A172 (cell line): Measurements from ENCODE around the gene RIPOR2. TPM values are rescaled to one million over a fixed set of nuclear protein-coding genes. Genes with fewer than 3 reads are reported as not detected.

Experiments
- DNase-seq: peaks from one replicate; pipeline ENCODE4 v3.0.0-alpha.2; 2015; ENCODE audit warnings: low spot score
- total RNA-seq: library from RNA; depleted of rRNA; stranded (reverse); fragments of >200 nt; shearing (Covaris generic); gene quantifications from 2 replicates; pipeline ENCODE4 v1.2.3, GENCODE V29; 2014; rRNA removed

RIPOR2 gene
- total RNA-seq: 0.53 TPM in 1 of 2 replicates, not detected in the other

GRCh38 chr6:24935366-24936152, at the start of gene RIPOR2:
Gene RIPOR2 (minus strand): TSS chr6:24935960. CDS start chr6:24935898, 62 bp downstream.
- DNase-seq: no peak

GRCh38 chr6:24985323-24985722, 49.6 kb upstream of the RIPOR2 start:
- DNase-seq: no peak

GRCh38 chr6:24982231-24982630, 46.5 kb upstream of the RIPOR2 start:
- DNase-seq: no peak

GRCh38 chr6:24981386-24981760, 45.6 kb upstream of the RIPOR2 start:
- DNase-seq: peak; percentile 55

- DNase-seq: peak; percentile 74
Measured at GRCh38 chr6:24980507-24981385, 45.0 kb upstream of the RIPOR2 start.

GRCh38 chr6:24979176-24979575, 43.4 kb upstream of the RIPOR2 start:
- DNase-seq: no peak

- peak; percentile 6 for DNase-seq
Measured at GRCh38 chr6:24974182-24975171, 38.7 kb upstream of the RIPOR2 start.

GRCh38 chr6:24972311-24972958, 36.7 kb upstream of the RIPOR2 start:
- DNase-seq: no peak

- no peak for DNase-seq
Measured at GRCh38 chr6:24971067-24971466, 35.3 kb upstream of the RIPOR2 start.

GRCh38 chr6:24969343-24969860, 33.6 kb upstream of the RIPOR2 start:
- no peak for DNase-seq

GRCh38 chr6:24968783-24969182, 33.0 kb upstream of the RIPOR2 start:
- DNase-seq: no peak

GRCh38 chr6:24967211-24967610, 31.5 kb upstream of the RIPOR2 start:
- no peak for DNase-seq

- DNase-seq: no peak
Measured at GRCh38 chr6:24966381-24966780, 30.6 kb upstream of the RIPOR2 start.

- DNase-seq: no peak
Measured at GRCh38 chr6:24963887-24964570, 28.3 kb upstream of the RIPOR2 start.

GRCh38 chr6:24963339-24963738, 27.6 kb upstream of the RIPOR2 start:
- no peak for DNase-seq

GRCh38 chr6:24961852-24962251, 26.1 kb upstream of the RIPOR2 start:
- no peak for DNase-seq

GRCh38 chr6:24960991-24961475, 25.3 kb upstream of the RIPOR2 start:
- peak; percentile 18 for DNase-seq

GRCh38 chr6:24959319-24959718, 23.6 kb upstream of the RIPOR2 start:
- no peak for DNase-seq

GRCh38 chr6:24957199-24957598, 21.4 kb upstream of the RIPOR2 start:
- DNase-seq: no peak

- DNase-seq: no peak
Measured at GRCh38 chr6:24953726-24954125, 18.0 kb upstream of the RIPOR2 start.
